GM23338 (cell line): ENCODE measurements around the gene BCL2. TPM values are rescaled to one million over a fixed set of nuclear protein-coding genes. Genes with fewer than 3 reads are reported as not detected.

ENCODE experiments used
- CREB1 ChIP-seq: fragments of 250-450 bp; sonication (Bioruptor Pico); IDR thresholded peaks from 2 replicates; pipeline ENCODE4 v1.5.0; 2020; ENCODE audit warnings: low read depth, mild to moderate bottlenecking, moderate library complexity
- EZH2 ChIP-seq: fragments of 200-600 bp; sonication (generic); IDR thresholded peaks from one replicate; pipeline ENCODE4 v1.8.0; 2017; ENCODE audit warnings: antibody characterized with exemption, mild to moderate bottlenecking, low read depth; ENCODE audit not compliant: unreplicated experiment
- NANOG ChIP-seq: IDR thresholded peaks from 2 replicates; pipeline ENCODE4 v1.6.1; 2016; ENCODE audit warnings: antibody characterized with exemption, borderline replicate concordance
- POLR2AphosphoS5 ChIP-seq: IDR thresholded peaks from 2 replicates; pipeline ENCODE4 v1.6.1; 2016; ENCODE audit warnings: antibody characterized with exemption, low read depth
- REST ChIP-seq: IDR thresholded peaks from one replicate; pipeline ENCODE4 v1.6.1; 2018; ENCODE audit warnings: antibody characterized with exemption; ENCODE audit not compliant: unreplicated experiment
- STAT1 ChIP-seq: IDR thresholded peaks from one replicate; pipeline ENCODE4 v1.6.1; 2016; ENCODE audit warnings: antibody characterized with exemption; ENCODE audit not compliant: unreplicated experiment
- ZNF331 ChIP-seq: fragments of 250-450 bp; sonication (Bioruptor Pico); IDR thresholded peaks from 2 replicates; pipeline ENCODE4 v1.5.0; 2020; ENCODE audit warnings: low read depth, mild to moderate bottlenecking, moderate library complexity
- ZNF462 ChIP-seq: fragments of 250-450 bp; sonication (Bioruptor Pico); IDR thresholded peaks from 2 replicates; pipeline ENCODE4 v1.5.0; 2020; ENCODE audit warnings: mild to moderate bottlenecking, moderate library complexity
- polyA plus RNA-seq: library from polyadenylated mRNA; unstranded; fragments of >200 nt; fragmentation: Nextera tagmentation; extraction: Ambion mirVana; gene quantifications from 2 replicates; pipeline ENCODE4 v1.2.1, GENCODE V29; 2016
- total RNA-seq: library from RNA; depleted of rRNA; stranded (reverse); fragments of >200 nt; shearing (Covaris generic); gene quantifications from 2 replicates; pipeline ENCODE4 v1.2.3, GENCODE V29; 2014

BCL2 gene
- total and polyA plus RNA-seq, 2 experiments from 2014 or later: 1.2 to 4.0 TPM

GRCh38 chr18:63299837-63300745, 19.5 kb downstream of the BCL2 start (continued):
- TF ChIP-seq ZNF462 (CRISPR knock-in tag) (no peak), REST (no peak), NANOG (no peak), EZH2 (no peak), CREB1 (CRISPR knock-in tag) (no peak), ZNF331 (no peak), POLR2AphosphoS5 (no peak), STAT1 (no peak)
